H1 (cell line): ENCODE results near the gene MRPS34. TPM values are rescaled to one million over a fixed set of nuclear protein-coding genes. Genes with fewer than 3 reads are reported as not detected.

Experiments
- CTCF ChIA-PET: fragments of 300-600 bp; sonication (Branson Sonifier 250); formaldehyde crosslinking; loops from one replicate; lab custom pipeline; 2021; ENCODE audit not compliant: partially characterized antibody; lab: Charles Lee
- POLR2A ChIA-PET: fragments of 300-600 bp; sonication (Branson Sonifier 250); formaldehyde crosslinking; loops from one replicate; lab custom pipeline; 2021; ENCODE audit warnings: inconsistent platforms; ENCODE audit not compliant: partially characterized antibody; lab: Charles Lee
- DNase-seq, 2 experiments: peaks; one replicate each; pipeline versions ENCODE4 v3.0.0 to v3.0.0-alpha.2; 2010 to 2022; ENCODE audit warnings: low spot score in 2 of 2, low read depth in 1 of 2, mixed read lengths in 1 of 2
- FAIRE-seq: peaks from 2 replicates; lab custom pipeline; 2011; peaks lifted over from hg19 to GRCh38; lab: Jason Lieb, UNC
- H2AFZ ChIP-seq: 2 replicates; pipeline ENCODE4 v1.8.1; 2012; ENCODE audit warnings: low read length, inconsistent platforms
- H2AK5ac ChIP-seq: 2 replicates; pipeline ENCODE4 v1.6.1; 2013; ENCODE audit warnings: low read depth, low read length
- H2BK120ac ChIP-seq: replicated peaks from 2 replicates; pipeline ENCODE3; 2013; ENCODE audit warnings: low read depth, low read length, inconsistent platforms
- H2BK12ac ChIP-seq: 2 replicates; pipeline ENCODE4 v1.6.1; 2013; ENCODE audit warnings: low read depth, low read length
- H2BK15ac ChIP-seq: 2 replicates; pipeline ENCODE4 v1.6.1; 2013; ENCODE audit warnings: low read length
- H2BK20ac ChIP-seq: 2 replicates; pipeline ENCODE4 v1.6.1; 2013; ENCODE audit warnings: low read length
- H2BK5ac ChIP-seq: 2 replicates; pipeline ENCODE4 v1.6.1; 2013; ENCODE audit warnings: low read depth, low read length
- H3K14ac ChIP-seq: 2 replicates; pipeline ENCODE4 v1.6.1; 2013; ENCODE audit warnings: inconsistent platforms; ENCODE audit not compliant: insufficient read length
- H3K18ac ChIP-seq: 2 replicates; pipeline ENCODE4 v1.6.1; 2013; ENCODE audit warnings: low read length; ENCODE audit errors: extremely low read depth
- H3K23ac ChIP-seq: 2 replicates; pipeline ENCODE4 v1.6.1; 2013; ENCODE audit warnings: inconsistent platforms; ENCODE audit not compliant: insufficient read length
- H3K23me2 ChIP-seq: 2 replicates; pipeline ENCODE4 v1.6.1; 2013; ENCODE audit warnings: low read depth, low read length
- H3K27ac ChIP-seq: 2 replicates; pipeline ENCODE4 v1.6.1; 2011; ENCODE audit warnings: low read depth, low read length, inconsistent platforms
- H3K27me3 ChIP-seq, 4 experiments: replicated peaks in 1 of 4; 1 replicate in 1 of 4; 2 replicates in 3 of 4; pipeline versions ENCODE4 v1.6.1 to v1.8.1; 2011 to 2013; ENCODE audit warnings: low read length in 3 of 4, mild to moderate bottlenecking in 3 of 4, inconsistent platforms in 2 of 4, mixed read lengths in 2 of 4, moderate library complexity in 1 of 4; ENCODE audit not compliant: control insufficient read depth in 3 of 4, insufficient read depth in 3 of 4; ENCODE audit errors: extremely low read depth in 1 of 4
- H3K36me3 ChIP-seq, 4 experiments: 2 replicates each; pipeline versions ENCODE4 v1.6.1 to v1.8.1; 2011 to 2013; ENCODE audit warnings: mild to moderate bottlenecking in 4 of 4, low read length in 3 of 4, moderate library complexity in 2 of 4, control low read depth in 1 of 4, inconsistent platforms in 1 of 4; ENCODE audit not compliant: insufficient read depth in 4 of 4, control insufficient read depth in 2 of 4
- H3K4ac ChIP-seq: replicated peaks from 2 replicates; pipeline ENCODE3; 2013; ENCODE audit warnings: low read length, low read depth, mixed read lengths, inconsistent platforms; ENCODE audit not compliant: insufficient read length
- H3K4me1 ChIP-seq, 4 experiments: replicated peaks in 1 of 4; 1 replicate in 1 of 4; 2 replicates in 3 of 4; pipeline versions ENCODE4 v1.6.1 to v1.8.1; 2011 to 2013; ENCODE audit warnings: low read length in 3 of 4, inconsistent platforms in 2 of 4, mixed read lengths in 1 of 4; ENCODE audit not compliant: insufficient read depth in 4 of 4, control insufficient read depth in 3 of 4
- H3K4me2 ChIP-seq, 2 experiments: 2 replicates each; pipeline versions ENCODE4 v1.6.1 to v1.8.1; 2011 to 2013; ENCODE audit warnings: low read depth in 2 of 2, low read length in 2 of 2, control low read depth in 1 of 2, inconsistent platforms in 1 of 2, mild to moderate bottlenecking in 1 of 2; ENCODE audit not compliant: insufficient read depth in 1 of 2
- H3K4me3 ChIP-seq, 4 experiments: fragments of 200-600, 300-600 bp in 1 of 4; sonication (generic), shearing (Covaris generic), sonication (Bioruptor Twin) in 1 of 4; 2 replicates each; pipeline versions ENCODE4 v1.5.1 to v1.8.1; 2011 to 2016; ENCODE audit warnings: low read length in 4 of 4, low read depth in 3 of 4, control low read depth in 2 of 4, inconsistent platforms in 2 of 4, mild to moderate bottlenecking in 2 of 4, mixed read lengths in 1 of 4, moderate library complexity in 1 of 4; ENCODE audit not compliant: insufficient read depth in 2 of 4; ENCODE audit errors: extremely low read depth in 1 of 4
- H3K56ac ChIP-seq: replicated peaks from 2 replicates; pipeline ENCODE3; 2013; ENCODE audit warnings: low read depth, mild to moderate bottlenecking, mixed read lengths, low read length, inconsistent platforms; ENCODE audit not compliant: insufficient read length
- H3K79me1 ChIP-seq: 2 replicates; pipeline ENCODE4 v1.6.1; 2013; ENCODE audit warnings: low read depth, low read length, control low read depth
- H3K79me2 ChIP-seq, 2 experiments: 2 replicates each; pipeline versions ENCODE4 v1.6.1 to v1.8.1; 2012 to 2013; ENCODE audit warnings: low read length in 2 of 2, mild to moderate bottlenecking in 2 of 2, inconsistent platforms in 1 of 2; ENCODE audit not compliant: insufficient read depth in 2 of 2, control insufficient read depth in 1 of 2
- H3K9ac ChIP-seq, 4 experiments: replicated peaks in 1 of 4; 1 replicate in 1 of 4; 2 replicates in 3 of 4; pipeline versions ENCODE4 v1.6.1 to v1.8.1; 2011 to 2013; ENCODE audit warnings: low read depth in 3 of 4, low read length in 3 of 4, control low read depth in 2 of 4, mild to moderate bottlenecking in 2 of 4, moderate library complexity in 2 of 4, inconsistent platforms in 1 of 4; ENCODE audit errors: extremely low read depth in 1 of 4
- H3K9me3 ChIP-seq, 2 experiments: 2 replicates each; pipeline versions ENCODE4 v1.6.1 to v1.8.1; 2012 to 2013; ENCODE audit warnings: mild to moderate bottlenecking in 2 of 2, moderate library complexity in 2 of 2, control low read depth in 1 of 2, inconsistent platforms in 1 of 2, low read depth in 1 of 2, low read length in 1 of 2, mixed read lengths in 1 of 2; ENCODE audit not compliant: insufficient read depth in 2 of 2
- H4K20me1 ChIP-seq, 2 experiments: replicated peaks in 1 of 2; 2 replicates each; pipeline versions ENCODE3 to v1.8.1; 2011 to 2013; ENCODE audit warnings: inconsistent platforms in 2 of 2, low read length in 2 of 2, mild to moderate bottlenecking in 1 of 2; ENCODE audit not compliant: insufficient read depth in 2 of 2, control insufficient read depth in 1 of 2
- H4K5ac ChIP-seq: 2 replicates; pipeline ENCODE4 v1.6.1; 2013; ENCODE audit warnings: low read length, low read depth, mixed read lengths, inconsistent platforms; ENCODE audit not compliant: insufficient read length
- H4K8ac ChIP-seq: 2 replicates; pipeline ENCODE4 v1.8.0; 2013; ENCODE audit warnings: mild to moderate bottlenecking, moderate library complexity, low read length, inconsistent platforms; ENCODE audit not compliant: insufficient read depth; ENCODE audit errors: extremely low read depth
- H4K91ac ChIP-seq: replicated peaks from 2 replicates; pipeline ENCODE3; 2013; ENCODE audit warnings: low read length, mixed read lengths, inconsistent platforms; ENCODE audit not compliant: insufficient read length
- CEBPB ChIP-seq: IDR thresholded peaks from 2 replicates; pipeline ENCODE4 v1.6.1; 2012; ENCODE audit warnings: low read depth, low read length
- CHD1 ChIP-seq: IDR thresholded peaks from 2 replicates; pipeline ENCODE4 v1.6.1; 2012; ENCODE audit warnings: low read depth, low read length, improper control_type of control experiment
- NRF1 ChIP-seq: IDR thresholded peaks from 2 replicates; pipeline ENCODE4 v1.6.1; 2011; ENCODE audit warnings: mild to moderate bottlenecking, low read depth, low read length, improper control_type of control experiment
- POLR2A ChIP-seq, 2 experiments: IDR thresholded peaks; 1 replicate in 1 of 2; 2 replicates in 1 of 2; pipeline ENCODE4 v1.6.1; 2011; ENCODE audit warnings: low read depth in 2 of 2, low read length in 2 of 2, mild to moderate bottlenecking in 2 of 2; ENCODE audit errors: control extremely low read depth in 1 of 2
- SAP30 ChIP-seq: fragments of 300-600 bp; sonication (generic); IDR thresholded peaks from 2 replicates; pipeline ENCODE4 v1.7.1; 2012; ENCODE audit warnings: low read length, moderate library complexity, mild to moderate bottlenecking, inconsistent platforms; ENCODE audit not compliant: insufficient read depth, insufficient replicate concordance
- SP4 ChIP-seq: IDR thresholded peaks from 2 replicates; pipeline ENCODE4 v1.6.1; 2012; ENCODE audit warnings: low read length, inconsistent platforms
- YY1 ChIP-seq: IDR thresholded peaks from 2 replicates; pipeline ENCODE4 v1.6.1; 2011; ENCODE audit warnings: low read depth, mild to moderate bottlenecking, low read length
- WGBS, 2 experiments: shearing (Covaris generic) in 1 of 2; methylation state at CpG; one replicate each; pipeline versions ENCODE4 v1.1.6 to v1.1.7; 2013 to 2015; ENCODE audit warnings: low lambda C conversion rate in 2 of 2, mixed read lengths in 2 of 2, inconsistent platforms in 1 of 2, low coverage in 1 of 2, missing lambda C conversion rate in 1 of 2; ENCODE audit not compliant: insufficient replicate concordance in 2 of 2, insufficient coverage in 1 of 2, insufficient read length in 1 of 2; ENCODE audit errors: extremely low coverage in 1 of 2, missing lambda C conversion rate in 1 of 2; 5-methylcytosine and 5-hydroxymethylcytosine counted together
- polyA plus RNA-seq, 7 experiments: library from polyadenylated mRNA; depleted of rRNA in 3 of 7; stranded (reverse) in 5 of 7; unstranded in 2 of 7; fragments of >200 nt in 5 of 7; fragments of 200-250 nt in 2 of 7; gene quantifications; 1 replicate in 5 of 7; 2 replicates in 1 of 7; 4 replicates in 1 of 7; pipeline versions ENCODE4 v1.2.1 to v1.2.3, GENCODE V29; 2011 to 2013; ENCODE audit warnings: missing spikeins in 2 of 7, mixed read lengths in 2 of 7
- total RNA-seq: library from RNA; stranded (reverse); fragmentation: NEBNext Ultra II Directional; extraction: Animal tissue kit (Norgen Biotek cat#: 25700); gene quantifications from 2 replicates; pipeline ENCODE4 v1.2.1, GENCODE V29; 2021
- TF ChIP-seq, protein P1 (sequence below), 3 experiments: IDR thresholded peaks; 1 replicate in 2 of 3; 2 replicates in 1 of 3; pipeline versions ENCODE4 v1.5.1 to v1.6.1; 2011; ENCODE audit warnings: low read length in 3 of 3, mild to moderate bottlenecking in 3 of 3, inconsistent platforms in 2 of 3, low read depth in 1 of 3, moderate library complexity in 1 of 3; ENCODE audit not compliant: insufficient read depth in 1 of 3; ENCODE audit errors: control extremely low read depth in 1 of 3

Gene MRPS34
- total and polyA plus RNA-seq, 2 of the 8 experiments (the other 6 are each of a cell fraction or from before 2014, with no cell fraction given), result 168 to 252 TPM

DNA sequence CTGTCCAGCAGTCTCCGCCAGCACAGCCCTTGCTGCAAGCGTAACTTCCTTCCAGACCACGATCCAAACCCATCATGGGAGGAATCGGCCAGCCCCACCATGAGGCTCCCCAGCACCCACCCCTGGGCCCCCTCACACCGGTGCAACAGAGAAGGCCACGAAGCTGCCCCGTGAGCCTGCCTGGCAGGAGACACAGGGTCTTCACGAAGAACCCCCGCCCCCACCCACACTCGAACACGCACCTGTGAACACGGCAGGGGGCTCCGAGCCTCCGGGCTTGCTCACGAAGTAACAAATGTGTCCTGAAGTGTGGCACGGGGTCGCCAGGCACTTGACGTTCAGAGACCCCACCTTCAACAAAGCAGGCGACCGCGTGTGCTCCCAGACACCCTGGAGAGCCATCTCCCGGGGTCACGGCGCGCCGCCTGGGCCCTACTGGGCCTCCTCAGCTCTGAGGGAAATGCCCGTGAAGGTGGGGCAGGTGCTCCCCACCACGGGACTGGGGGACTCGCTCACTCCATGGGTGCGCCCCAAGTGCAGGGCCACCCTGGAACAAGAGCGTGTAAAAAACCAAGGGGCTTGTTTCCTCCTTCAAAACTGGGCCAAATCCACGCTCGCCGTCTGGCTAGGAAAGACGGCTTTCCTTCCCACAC, 46.1 kb upstream of the MRPS34 start:
- H3K9ac ChIP-seq, result no peak overlapping the region
- no peaks in the 10 kb centered on the region for H3K9me3 ChIP-seq
- no peaks in the 10 kb centered on the region for H3K23me2 ChIP-seq
- no peak overlapping the region for H3K4ac ChIP-seq
- FAIRE-seq (no peak), DNase-seq (no peak)
- no peak overlapping the region for H2BK20ac ChIP-seq
- no peak overlapping the region for H3K14ac ChIP-seq
- WGBS, 2 experiments, result 87% methylated on average over 26 of the region's 35 CpGs; no CpG with 5 or more reads in 1 of the 2 experiments
- ChIA-PET CTCF (no interaction called here), POLR2A (interaction anchor here (1.0 kb wide), 1 partner anchor 28 kb away, joined by 3 read pairs; no protein-coding TSS in a partner anchor)
- no peak overlapping the region for H2BK12ac ChIP-seq
- H3K79me2 ChIP-seq, result no peaks in the 10 kb centered on the region
- H4K8ac ChIP-seq, result no peak overlapping the region
- H2AK5ac ChIP-seq, result no peak overlapping the region
- no peak overlapping the region for H2BK120ac ChIP-seq
- no peak overlapping the region for H3K18ac ChIP-seq
- H3K36me3 ChIP-seq, result peaks cover 0 to 9% (median 4%) of the 10 kb centered on the region in 4 experiments; a peak in 5 of 8 replicates
- no peak overlapping the region for H3K4me3 ChIP-seq
- no peaks in the 10 kb centered on the region; the same call in 1 of the 2 replicates for H3K79me1 ChIP-seq
- no peak for TF ChIP-seq POLR2A (IDR thresholded peaks at IDR 0.05; ENCODE audit: control extremely low read depth in 1 of 2, low read depth in 2 of 2, low read length in 2 of 2)
- TF ChIP-seq, protein P1, sequence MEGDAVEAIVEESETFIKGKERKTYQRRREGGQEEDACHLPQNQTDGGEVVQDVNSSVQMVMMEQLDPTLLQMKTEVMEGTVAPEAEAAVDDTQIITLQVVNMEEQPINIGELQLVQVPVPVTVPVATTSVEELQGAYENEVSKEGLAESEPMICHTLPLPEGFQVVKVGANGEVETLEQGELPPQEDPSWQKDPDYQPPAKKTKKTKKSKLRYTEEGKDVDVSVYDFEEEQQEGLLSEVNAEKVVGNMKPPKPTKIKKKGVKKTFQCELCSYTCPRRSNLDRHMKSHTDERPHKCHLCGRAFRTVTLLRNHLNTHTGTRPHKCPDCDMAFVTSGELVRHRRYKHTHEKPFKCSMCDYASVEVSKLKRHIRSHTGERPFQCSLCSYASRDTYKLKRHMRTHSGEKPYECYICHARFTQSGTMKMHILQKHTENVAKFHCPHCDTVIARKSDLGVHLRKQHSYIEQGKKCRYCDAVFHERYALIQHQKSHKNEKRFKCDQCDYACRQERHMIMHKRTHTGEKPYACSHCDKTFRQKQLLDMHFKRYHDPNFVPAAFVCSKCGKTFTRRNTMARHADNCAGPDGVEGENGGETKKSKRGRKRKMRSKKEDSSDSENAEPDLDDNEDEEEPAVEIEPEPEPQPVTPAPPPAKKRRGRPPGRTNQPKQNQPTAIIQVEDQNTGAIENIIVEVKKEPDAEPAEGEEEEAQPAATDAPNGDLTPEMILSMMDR (IDR thresholded peaks at IDR 0.05; ENCODE audit: control extremely low read depth in 1 of 3, insufficient read depth in 1 of 3, low read depth in 1 of 3, low read length in 3 of 3), result no peak
- no peak for TF ChIP-seq CEBPB
- no peak for TF ChIP-seq NRF1
- no peak for TF ChIP-seq YY1
- TF ChIP-seq SAP30, result no peak
- TF ChIP-seq SP4, result no peak
- no peak for TF ChIP-seq CHD1
- no peaks in the 10 kb centered on the region for H3K27me3 ChIP-seq
- H3K56ac ChIP-seq, result no peak overlapping the region
- no peak overlapping the region for H3K27ac ChIP-seq
- no peak overlapping the region for H3K23ac ChIP-seq
- H4K20me1 ChIP-seq, result peaks cover 4 to 5% of the 10 kb centered on the region in 2 experiments
- H2AFZ ChIP-seq, result no peak overlapping the region
- no peaks in the 10 kb centered on the region for H3K4me1 ChIP-seq
- no peak overlapping the region for H4K5ac ChIP-seq
- H4K91ac ChIP-seq, result no peak overlapping the region
- H3K4me2 ChIP-seq, result no peak overlapping the region
- H2BK15ac ChIP-seq, result no peak overlapping the region
- no peak overlapping the region for H2BK5ac ChIP-seq
